Measurements from ENCODE around the gene CNGB1. TPM values are rescaled to one million over a fixed set of nuclear protein-coding genes. Genes with fewer than 3 reads are reported as not detected.
A peak's percentile ranks its signal among the peaks of the same experiment; 100 is the strongest.

CNGB1 gene
- total RNA-seq, 1 donor from 2014 or later = not detected

DNA sequence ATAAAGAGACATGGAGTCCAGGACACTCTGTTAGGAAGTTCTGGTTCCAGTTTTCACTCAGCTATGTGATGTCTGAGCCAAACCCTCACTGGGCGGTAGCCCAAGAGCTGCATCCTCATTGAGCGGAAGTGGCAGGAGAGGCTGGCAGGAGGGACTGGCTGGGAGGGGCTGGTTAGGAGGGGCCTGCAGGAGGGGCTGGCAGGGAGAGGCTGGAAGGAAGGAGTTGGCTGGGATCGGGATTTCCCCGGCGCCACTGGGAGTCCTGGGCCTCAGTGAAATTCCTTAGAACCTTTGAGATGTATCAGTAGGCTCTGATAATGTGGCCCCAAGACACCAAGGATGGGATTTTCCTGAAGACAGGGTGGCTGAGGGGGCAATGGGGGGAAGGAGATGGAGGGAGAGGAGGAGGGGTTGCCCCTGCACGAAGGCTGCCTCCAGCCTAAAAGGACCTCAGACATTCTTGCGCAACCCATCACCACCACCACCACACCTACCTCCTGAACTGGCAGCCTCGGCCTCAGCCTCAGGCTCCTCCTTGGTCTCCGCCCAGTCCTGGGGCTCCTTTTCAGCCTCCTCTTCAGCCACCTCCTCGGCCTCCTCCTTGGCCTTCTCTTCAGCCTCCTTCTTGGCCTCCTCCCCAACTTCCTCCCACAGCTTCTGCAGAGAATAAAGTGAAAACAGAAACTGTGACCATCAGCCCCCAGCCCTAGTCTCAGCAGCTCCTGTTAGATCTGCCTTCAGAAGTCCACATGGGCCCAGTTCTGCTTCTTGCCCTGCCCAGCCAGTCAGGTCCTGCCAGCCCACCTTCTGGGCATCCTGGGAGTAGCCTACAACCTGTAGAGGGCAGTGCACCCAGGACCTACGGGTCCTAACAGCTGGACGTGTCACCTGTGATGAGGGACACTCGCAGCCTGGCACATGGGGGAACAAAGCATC, 31.7 kb downstream of the CNGB1 start:
- TF ChIP-seq, protein P1, sequence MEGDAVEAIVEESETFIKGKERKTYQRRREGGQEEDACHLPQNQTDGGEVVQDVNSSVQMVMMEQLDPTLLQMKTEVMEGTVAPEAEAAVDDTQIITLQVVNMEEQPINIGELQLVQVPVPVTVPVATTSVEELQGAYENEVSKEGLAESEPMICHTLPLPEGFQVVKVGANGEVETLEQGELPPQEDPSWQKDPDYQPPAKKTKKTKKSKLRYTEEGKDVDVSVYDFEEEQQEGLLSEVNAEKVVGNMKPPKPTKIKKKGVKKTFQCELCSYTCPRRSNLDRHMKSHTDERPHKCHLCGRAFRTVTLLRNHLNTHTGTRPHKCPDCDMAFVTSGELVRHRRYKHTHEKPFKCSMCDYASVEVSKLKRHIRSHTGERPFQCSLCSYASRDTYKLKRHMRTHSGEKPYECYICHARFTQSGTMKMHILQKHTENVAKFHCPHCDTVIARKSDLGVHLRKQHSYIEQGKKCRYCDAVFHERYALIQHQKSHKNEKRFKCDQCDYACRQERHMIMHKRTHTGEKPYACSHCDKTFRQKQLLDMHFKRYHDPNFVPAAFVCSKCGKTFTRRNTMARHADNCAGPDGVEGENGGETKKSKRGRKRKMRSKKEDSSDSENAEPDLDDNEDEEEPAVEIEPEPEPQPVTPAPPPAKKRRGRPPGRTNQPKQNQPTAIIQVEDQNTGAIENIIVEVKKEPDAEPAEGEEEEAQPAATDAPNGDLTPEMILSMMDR (IDR thresholded peaks at IDR 0.05; ENCODE audit: unreplicated experiment) = no peak
- no peak for DNase-seq (ENCODE audit: low spot score)
- Mint-ChIP-seq H3K27me3 (ENCODE audit: unreplicated experiment) (peaks cover 1% of the 10 kb centered on the region), H3K4me1 (ENCODE audit: unreplicated experiment) (no peaks in the 10 kb centered on the region), H3K9me3 (ENCODE audit: unreplicated experiment) (no peaks in the 10 kb centered on the region), H3K27ac (ENCODE audit: unreplicated experiment) (no peak overlapping the region), H3K36me3 (ENCODE audit: low read depth, unreplicated experiment) (no peaks in the 10 kb centered on the region), H3K4me3 (ENCODE audit: unreplicated experiment) (no peak overlapping the region)

- Mint-ChIP-seq H3K27me3 (ENCODE audit: unreplicated experiment) (no peaks in the 10 kb centered on the region), H3K4me3 (ENCODE audit: unreplicated experiment) (no peak overlapping the region), H3K36me3 (ENCODE audit: low read depth, unreplicated experiment) (no peaks in the 10 kb centered on the region), H3K27ac (ENCODE audit: unreplicated experiment) (peak overlapping the region; percentile 37), H3K9me3 (ENCODE audit: unreplicated experiment) (no peaks in the 10 kb centered on the region), H3K4me1 (ENCODE audit: unreplicated experiment) (no peaks in the 10 kb centered on the region)
- TF ChIP-seq, protein P1 (IDR thresholded peaks at IDR 0.05; ENCODE audit: unreplicated experiment) = no peak
- DNase-seq (ENCODE audit: low spot score) = no peak
Measured at GRCh38 chr16:57938484-57938883, 32.4 kb downstream of the CNGB1 start.

DNA sequence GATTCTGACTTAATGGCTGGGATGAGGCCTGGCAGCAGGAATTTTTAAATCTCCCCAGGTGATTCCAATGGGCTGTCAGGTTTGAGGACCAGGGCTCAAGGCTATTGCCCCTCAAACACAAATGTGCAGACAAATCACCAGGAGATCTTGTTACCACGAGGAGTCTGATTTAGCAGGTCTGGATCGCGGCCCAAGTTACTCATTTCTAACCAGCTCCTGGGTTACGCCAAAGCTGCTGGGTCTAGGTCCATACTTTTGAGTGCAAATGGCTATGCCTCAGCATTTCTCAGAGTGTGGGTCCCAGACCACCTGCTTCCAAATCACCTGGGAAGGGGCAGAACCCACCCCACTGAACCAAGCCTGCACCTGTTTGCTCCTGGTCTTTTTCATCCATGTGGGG, 33.1 kb downstream of the CNGB1 start:
- TF ChIP-seq, protein P1 (IDR thresholded peaks at IDR 0.05; ENCODE audit: unreplicated experiment) = no peak
- no peaks in the 10 kb centered on the region for H3K9me3 Mint-ChIP-seq (ENCODE audit: unreplicated experiment)
- no peaks in the 10 kb centered on the region for H3K4me1 Mint-ChIP-seq (ENCODE audit: unreplicated experiment)
- DNase-seq (ENCODE audit: low spot score) = no peak
- no peaks in the 10 kb centered on the region for H3K27me3 Mint-ChIP-seq (ENCODE audit: unreplicated experiment)
- no peaks in the 10 kb centered on the region for H3K36me3 Mint-ChIP-seq (ENCODE audit: low read depth, unreplicated experiment)
- H3K27ac Mint-ChIP-seq (ENCODE audit: unreplicated experiment) = no peak overlapping the region
- no peak overlapping the region for H3K4me3 Mint-ChIP-seq (ENCODE audit: unreplicated experiment)

GRCh38 chr16:57935904-57936303, 35.0 kb downstream of the CNGB1 start:
- Mint-ChIP-seq H3K9me3 (ENCODE audit: unreplicated experiment) (no peaks in the 10 kb centered on the region), H3K4me3 (ENCODE audit: unreplicated experiment) (no peak overlapping the region), H3K4me1 (ENCODE audit: unreplicated experiment) (no peaks in the 10 kb centered on the region), H3K27me3 (ENCODE audit: unreplicated experiment) (peaks cover 3% of the 10 kb centered on the region), H3K27ac (ENCODE audit: unreplicated experiment) (no peak overlapping the region), H3K36me3 (ENCODE audit: low read depth, unreplicated experiment) (no peaks in the 10 kb centered on the region)
- TF ChIP-seq, protein P1 (IDR thresholded peaks at IDR 0.05; ENCODE audit: unreplicated experiment) = no peak
- DNase-seq (ENCODE audit: low spot score) = no peak

GRCh38 chr16:57930533-57930932, 40.4 kb downstream of the CNGB1 start:
- Mint-ChIP-seq H3K9me3 (ENCODE audit: unreplicated experiment) (no peaks in the 10 kb centered on the region), H3K4me1 (ENCODE audit: unreplicated experiment) (peaks cover 3% of the 10 kb centered on the region), H3K27me3 (ENCODE audit: unreplicated experiment) (peaks cover 5% of the 10 kb centered on the region), H3K27ac (ENCODE audit: unreplicated experiment) (no peak overlapping the region), H3K4me3 (ENCODE audit: unreplicated experiment) (no peak overlapping the region), H3K36me3 (ENCODE audit: low read depth, unreplicated experiment) (no peaks in the 10 kb centered on the region)
- no peak for DNase-seq (ENCODE audit: low spot score)
- TF ChIP-seq, protein P1 (IDR thresholded peaks at IDR 0.05; ENCODE audit: unreplicated experiment) = no peak
